ENCODE measurements around the gene IQSEC1.
A peak's percentile ranks its signal among the peaks of the same experiment; 100 is the strongest.

IQSEC1 gene

DNA sequence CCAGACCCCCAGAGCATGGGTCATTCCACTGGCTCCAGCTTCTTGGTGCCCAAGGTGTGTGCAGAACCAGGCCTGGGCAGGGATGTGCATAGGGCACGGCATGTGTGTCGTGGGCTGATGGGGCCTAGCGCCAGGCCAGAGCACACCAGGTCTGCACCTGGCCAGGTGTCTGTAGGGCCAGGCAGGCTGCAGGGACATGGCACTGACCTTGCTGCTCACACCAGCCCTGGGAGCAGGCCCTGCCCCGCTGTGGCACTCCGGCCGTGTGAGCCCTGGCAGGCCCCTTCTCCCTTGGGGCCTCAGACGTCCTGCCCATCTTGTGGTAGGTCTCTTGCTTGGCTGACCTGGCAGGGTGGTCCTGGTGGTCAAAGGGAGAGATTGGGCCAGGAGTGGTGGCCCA is 147.6 kb downstream of the IQSEC1 start:
- DNase-seq (ENCODE audit: low read depth in 2 of 2) = no peak
- no peak overlapping the region for H3K4me3 ChIP-seq (replicated peaks in 1 of 2; ENCODE audit: low read depth in 2 of 2, low read length in 2 of 2)
- TF ChIP-seq, protein P1, sequence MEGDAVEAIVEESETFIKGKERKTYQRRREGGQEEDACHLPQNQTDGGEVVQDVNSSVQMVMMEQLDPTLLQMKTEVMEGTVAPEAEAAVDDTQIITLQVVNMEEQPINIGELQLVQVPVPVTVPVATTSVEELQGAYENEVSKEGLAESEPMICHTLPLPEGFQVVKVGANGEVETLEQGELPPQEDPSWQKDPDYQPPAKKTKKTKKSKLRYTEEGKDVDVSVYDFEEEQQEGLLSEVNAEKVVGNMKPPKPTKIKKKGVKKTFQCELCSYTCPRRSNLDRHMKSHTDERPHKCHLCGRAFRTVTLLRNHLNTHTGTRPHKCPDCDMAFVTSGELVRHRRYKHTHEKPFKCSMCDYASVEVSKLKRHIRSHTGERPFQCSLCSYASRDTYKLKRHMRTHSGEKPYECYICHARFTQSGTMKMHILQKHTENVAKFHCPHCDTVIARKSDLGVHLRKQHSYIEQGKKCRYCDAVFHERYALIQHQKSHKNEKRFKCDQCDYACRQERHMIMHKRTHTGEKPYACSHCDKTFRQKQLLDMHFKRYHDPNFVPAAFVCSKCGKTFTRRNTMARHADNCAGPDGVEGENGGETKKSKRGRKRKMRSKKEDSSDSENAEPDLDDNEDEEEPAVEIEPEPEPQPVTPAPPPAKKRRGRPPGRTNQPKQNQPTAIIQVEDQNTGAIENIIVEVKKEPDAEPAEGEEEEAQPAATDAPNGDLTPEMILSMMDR (IDR thresholded peaks at IDR 0.05; ENCODE audit: low read depth, low read length) = no peak

DNA sequence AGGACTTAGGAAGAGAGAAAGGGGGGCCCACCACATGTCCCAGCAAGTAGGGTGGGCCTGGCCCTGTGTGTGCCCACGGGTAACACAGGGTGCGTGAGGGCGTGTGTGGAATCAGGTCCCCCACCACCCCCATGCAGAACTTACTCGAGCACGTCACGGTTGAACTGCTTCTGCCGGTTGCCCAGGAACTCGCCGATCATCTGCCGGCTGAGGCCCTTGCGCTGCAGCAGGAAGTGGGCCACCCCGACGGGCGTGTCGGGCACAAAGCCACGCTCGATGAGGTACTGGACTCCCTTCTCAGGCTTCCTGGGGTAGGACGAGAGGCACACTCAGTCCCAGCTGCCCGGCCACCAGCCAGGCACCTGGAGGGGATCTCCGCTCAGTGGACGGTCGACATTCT is 148.8 kb downstream of the IQSEC1 start:
- DNase-seq (ENCODE audit: low read depth in 2 of 2) = no peak
- TF ChIP-seq, protein P1 (IDR thresholded peaks at IDR 0.05; ENCODE audit: low read depth, low read length) = no peak
- H3K4me3 ChIP-seq (replicated peaks in 1 of 2; ENCODE audit: low read depth in 2 of 2, low read length in 2 of 2) = no peak overlapping the region

DNA sequence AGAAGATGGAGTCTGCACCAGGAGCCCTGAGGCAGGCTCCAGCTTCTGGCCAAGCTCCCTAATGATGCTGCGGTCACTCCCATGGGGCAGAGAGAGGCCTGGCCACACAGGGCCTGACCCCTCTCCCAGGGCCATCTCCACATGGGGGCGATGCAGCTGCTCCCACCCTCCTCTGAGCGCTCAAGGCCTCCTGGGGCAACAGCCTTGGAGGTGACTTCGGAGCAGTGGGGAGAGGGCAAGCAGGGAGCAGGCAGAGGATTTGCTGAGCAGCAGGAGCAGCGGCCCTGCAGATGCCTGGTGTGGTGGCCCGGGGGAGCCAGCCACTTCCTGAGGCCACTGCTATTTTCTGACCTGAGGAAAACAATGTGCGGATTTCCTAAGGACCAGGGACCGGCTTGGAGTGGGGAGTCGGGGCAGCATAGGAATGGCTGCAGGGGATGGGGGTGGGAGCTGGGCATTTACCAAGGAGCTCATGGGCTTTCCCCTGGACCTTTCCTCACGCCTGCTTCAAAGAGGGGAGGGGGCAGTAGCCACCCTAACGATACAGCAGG is 150.3 kb downstream of the IQSEC1 start:
- no peak overlapping the region for H3K4me3 ChIP-seq (replicated peaks in 1 of 2; ENCODE audit: low read depth in 2 of 2, low read length in 2 of 2)
- TF ChIP-seq, protein P1 (IDR thresholded peaks at IDR 0.05; ENCODE audit: low read depth, low read length) = no peak
- DNase-seq (ENCODE audit: low read depth in 2 of 2) = no peak

DNA sequence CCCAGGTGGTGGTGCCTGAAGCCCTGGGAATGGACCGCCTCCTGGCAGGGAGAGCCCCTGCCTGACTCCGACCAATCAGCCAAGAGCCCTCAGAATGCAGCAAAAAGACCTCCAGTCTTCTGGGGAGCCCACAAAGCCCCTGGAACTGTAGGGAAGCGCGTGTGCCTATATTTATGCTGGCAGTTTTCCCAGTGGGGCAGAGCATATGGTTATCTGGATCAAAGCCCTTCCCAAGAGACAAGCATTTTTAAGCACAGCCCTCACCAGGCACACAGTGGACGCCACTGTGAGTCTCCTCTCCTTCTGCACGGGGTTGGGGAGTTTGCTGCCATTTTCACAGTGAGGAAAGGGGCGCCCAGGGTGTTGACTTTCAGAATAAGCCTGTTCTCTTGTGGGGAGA is 150.9 kb downstream of the IQSEC1 start:
- no peak overlapping the region for H3K4me3 ChIP-seq (replicated peaks in 1 of 2; ENCODE audit: low read depth in 2 of 2, low read length in 2 of 2)
- DNase-seq (ENCODE audit: low read depth in 2 of 2) = peak in 1 of 2 donors; percentile 9
- TF ChIP-seq, protein P1 (IDR thresholded peaks at IDR 0.05; ENCODE audit: low read depth, low read length) = no peak

DNA sequence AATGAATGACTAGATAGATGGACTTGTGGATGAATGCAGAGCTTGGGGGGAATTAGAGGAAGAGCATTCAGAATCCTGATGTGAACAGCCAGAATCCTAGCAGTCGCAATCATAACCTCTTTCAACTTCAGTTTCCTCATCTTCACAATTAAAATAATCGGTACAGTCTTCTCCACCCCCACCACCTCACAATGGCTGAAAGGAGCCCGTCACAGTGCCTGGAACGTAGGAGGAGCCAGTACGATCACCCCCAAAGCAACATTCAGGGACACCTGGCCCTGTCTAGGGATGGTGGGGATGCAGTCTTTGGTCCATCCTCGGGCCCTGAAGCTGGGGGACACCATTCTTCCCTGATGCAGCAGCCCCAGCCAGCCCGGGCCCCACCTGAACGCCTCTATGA is 151.5 kb downstream of the IQSEC1 start:
- TF ChIP-seq, protein P1 (IDR thresholded peaks at IDR 0.05; ENCODE audit: low read depth, low read length) = no peak

DNA sequence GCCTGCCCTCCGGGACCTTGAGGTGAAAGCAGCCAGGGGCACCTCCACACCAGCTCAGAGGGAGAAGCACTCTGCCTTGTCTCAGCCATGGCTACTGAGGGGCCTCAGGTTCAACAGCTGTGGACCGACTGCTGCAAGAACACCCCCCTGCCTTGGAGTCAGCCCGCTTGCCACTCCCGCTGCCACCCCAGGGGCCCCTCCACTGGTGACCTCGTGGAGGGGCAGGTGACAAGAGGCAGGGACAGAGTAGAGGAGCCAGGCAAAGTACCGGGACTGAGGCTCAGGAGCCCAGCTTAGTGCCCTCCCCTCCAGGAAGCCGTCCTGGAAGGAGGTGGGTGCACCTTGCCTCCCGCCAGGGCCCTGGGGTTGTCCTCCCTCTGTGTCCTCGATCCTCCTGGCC is 152.3 kb downstream of the IQSEC1 start:
- H3K4me3 ChIP-seq (replicated peaks in 1 of 2; ENCODE audit: low read depth in 2 of 2, low read length in 2 of 2) = no peak overlapping the region
- TF ChIP-seq, protein P1 (IDR thresholded peaks at IDR 0.05; ENCODE audit: low read depth, low read length) = no peak
- no peak for DNase-seq (ENCODE audit: low read depth in 2 of 2)

More for the DNA sequence above, 151.5 kb downstream of the IQSEC1 start:
- no peak for DNase-seq (ENCODE audit: low read depth in 2 of 2)
- no peak overlapping the region for H3K4me3 ChIP-seq (replicated peaks in 1 of 2; ENCODE audit: low read depth in 2 of 2, low read length in 2 of 2)

DNA sequence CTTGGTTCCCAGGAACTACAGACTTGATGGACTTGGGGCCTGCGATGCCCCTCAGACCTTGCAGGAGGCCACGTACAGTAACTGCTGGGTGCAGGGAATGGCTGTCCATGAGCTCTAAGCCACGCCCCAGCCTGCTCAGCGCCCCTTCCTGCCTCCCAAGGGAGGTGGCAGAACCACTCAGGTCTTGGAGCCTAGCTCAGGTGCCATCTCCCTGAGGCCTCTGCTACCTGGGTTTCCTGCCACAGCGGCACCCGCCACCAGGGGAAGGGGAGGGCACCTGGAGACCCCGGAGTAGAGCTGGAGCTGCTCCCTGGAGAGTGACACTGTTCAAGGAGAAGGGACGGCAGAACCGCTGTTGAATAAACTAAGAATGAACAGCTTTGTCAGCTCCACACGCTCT is 154.0 kb downstream of the IQSEC1 start:
- no peak overlapping the region for H3K4me3 ChIP-seq (replicated peaks in 1 of 2; ENCODE audit: low read depth in 2 of 2, low read length in 2 of 2)
- TF ChIP-seq, protein P1 (IDR thresholded peaks at IDR 0.05; ENCODE audit: low read depth, low read length) = no peak
- no peak for DNase-seq (ENCODE audit: low read depth in 2 of 2)

All from cardiac fibroblast (primary cell).